GM12878 (cell line): ENCODE data around the gene ERC2. TPM values are rescaled to one million over a fixed set of nuclear protein-coding genes. Genes with fewer than 3 reads are reported as not detected.

Experiments used
- ATAC-seq: fragments of 200-7000 bp; cut with Tn5 transposase; 3 replicates; pipeline ENCODE4 v1.9.1; 2020; ENCODE audit warnings: mild to moderate bottlenecking, moderate library complexity
- BruUV-seq: library from RNA; stranded (reverse); fragments of 400-500 nt; replicated peaks from 2 replicates; lab custom pipeline; 2021; lab: Mats Ljungman, UMichigan
- CTCF ChIA-PET: fragments of 300-600 bp; sonication (Branson Sonifier 250); formaldehyde crosslinking; extraction: SDS; loops from one replicate; lab custom pipeline; 2021; ENCODE audit warnings: inconsistent platforms; lab: Yijun Ruan, JAX
- POLR2A ChIA-PET: fragments of 350-600 bp; formaldehyde crosslinking; extraction: SDS; loops from one replicate; lab custom pipeline; 2021; ENCODE audit warnings: inconsistent platforms; lab: Charles Lee
- RAD21 ChIA-PET: fragments of 300-600 bp; sonication (Branson Sonifier 250); formaldehyde crosslinking; loops from one replicate; lab custom pipeline; 2023; ENCODE audit warnings: antibody characterized with exemption; ENCODE audit not compliant: unreplicated experiment; lab: Charles Lee
- SMC1A ChIA-PET: fragments of 300-600 bp; sonication (Branson Sonifier 250); formaldehyde crosslinking; loops from one replicate; lab custom pipeline; 2023; ENCODE audit not compliant: unreplicated experiment, uncharacterized antibody; lab: Charles Lee
- DNase-seq: peaks from one replicate; pipeline ENCODE4 v3.0.0-alpha.2; 2011; ENCODE audit warnings: low read depth, low spot score
- FAIRE-seq: peaks from 3 replicates; lab custom pipeline; 2011; peaks lifted over from hg19 to GRCh38; lab: Jason Lieb, UNC
- H2AFZ ChIP-seq: 2 replicates; pipeline ENCODE4 v1.6.0; 2011; ENCODE audit warnings: low read depth, low read length, control low read depth; ENCODE audit not compliant: control insufficient read depth
- H3K27ac ChIP-seq: 2 replicates; pipeline ENCODE4 v1.5.1; 2011; ENCODE audit warnings: control low read depth; ENCODE audit not compliant: control insufficient read depth, insufficient read depth
- H3K27me3 ChIP-seq, 2 experiments: replicated peaks in 1 of 2; 2 replicates each; pipeline versions ENCODE4 v1.6.0 to v1.6.1; 2011; ENCODE audit warnings: low read length in 1 of 2; ENCODE audit not compliant: control insufficient read depth in 2 of 2, insufficient read depth in 2 of 2
- H3K36me3 ChIP-seq, 2 experiments: 2 replicates each; pipeline ENCODE4 v1.5.1; 2011; ENCODE audit warnings: low read length in 1 of 2; ENCODE audit not compliant: control insufficient read depth in 2 of 2, insufficient read depth in 2 of 2
- H3K4me1 ChIP-seq: 2 replicates; pipeline ENCODE4 v1.6.1; 2011; ENCODE audit warnings: mild to moderate bottlenecking, low read length, moderate library complexity, mixed read lengths; ENCODE audit not compliant: control insufficient read depth, insufficient read depth
- H3K4me2 ChIP-seq: 2 replicates; pipeline ENCODE4 v1.6.0; 2011; ENCODE audit warnings: control low read depth; ENCODE audit not compliant: control insufficient read depth, insufficient read depth
- H3K4me3 ChIP-seq: fragments of 200-600 bp; sonication (generic); 2 replicates; pipeline ENCODE4 v1.5.1; 2016
- H3K79me2 ChIP-seq: 2 replicates; pipeline ENCODE4 v1.6.0; 2011; ENCODE audit warnings: low read length; ENCODE audit not compliant: control insufficient read depth, insufficient read depth
- H3K9ac ChIP-seq: 2 replicates; pipeline ENCODE4 v1.8.0; 2011; ENCODE audit warnings: low read length, control low read depth, mixed read lengths; ENCODE audit not compliant: control insufficient read depth, insufficient read depth
- H3K9me3 ChIP-seq: replicated peaks from 3 replicates; pipeline ENCODE4 v1.5.1; 2011; ENCODE audit warnings: mild to moderate bottlenecking, low read length; ENCODE audit not compliant: control insufficient read depth, insufficient read depth
- H4K20me1 ChIP-seq: 2 replicates; pipeline ENCODE4 v1.6.0; 2011; ENCODE audit not compliant: control insufficient read depth, insufficient read depth
- CEBPB ChIP-seq, 2 experiments: fragments of 150-350 bp in 1 of 2; IDR thresholded peaks; 2 replicates each; pipeline ENCODE4 v1.6.1; 2012 to 2014; ENCODE audit warnings: low read depth in 2 of 2, low read length in 2 of 2, borderline replicate concordance in 1 of 2, inconsistent platforms in 1 of 2
- FOS ChIP-seq: IDR thresholded peaks from 3 replicates; pipeline ENCODE4 v1.6.1; 2011; ENCODE audit warnings: borderline replicate concordance; ENCODE audit not compliant: insufficient read length; ENCODE audit errors: extremely low read depth
- MTA2 ChIP-seq: fragments of 450-650 bp; IDR thresholded peaks from 2 replicates; pipeline ENCODE4 v1.6.1; 2016; ENCODE audit warnings: low read depth, mild to moderate bottlenecking, moderate library complexity
- POLR2AphosphoS5 ChIP-seq: IDR thresholded peaks from 2 replicates; pipeline ENCODE4 v1.6.1; 2011; ENCODE audit warnings: mild to moderate bottlenecking, low read length, inconsistent platforms
- SMAD1 ChIP-seq: fragments of 450-650 bp; IDR thresholded peaks from 2 replicates; pipeline ENCODE4 v1.6.1; 2018; ENCODE audit warnings: mild to moderate bottlenecking, low read depth; ENCODE audit not compliant: partially characterized antibody
- SMAD5 ChIP-seq: IDR thresholded peaks from 2 replicates; pipeline ENCODE4 v1.6.1; 2016; ENCODE audit warnings: antibody characterized with exemption, low read depth
- SREBF1 ChIP-seq: IDR thresholded peaks from 2 replicates; pipeline ENCODE4 v1.6.1; 2012; ENCODE audit warnings: mild to moderate bottlenecking, low read length
- USF1 ChIP-seq: IDR thresholded peaks from 2 replicates; pipeline ENCODE4 v1.6.1; 2011; ENCODE audit warnings: borderline replicate concordance, low read depth, mild to moderate bottlenecking, moderate library complexity, mixed read lengths, low read length; ENCODE audit not compliant: insufficient read depth; ENCODE audit errors: extremely low read length
- ZNF592 ChIP-seq: fragments of 450-650 bp; IDR thresholded peaks from 2 replicates; pipeline ENCODE4 v1.6.1; 2017; ENCODE audit warnings: mild to moderate bottlenecking, moderate library complexity
- in situ Hi-C: fragments of 300-500 bp; cut with MboI; formaldehyde crosslinking; loops from 9 replicates; pipeline ENCODE4 v1.14.3; 2018; ENCODE audit warnings: mixed read lengths
- intact Hi-C: fragments of 100-400 bp; cut with micrococcal nuclease; formaldehyde crosslinking; loops from one replicate; pipeline ENCODE4 v1.14.2; 2022; ENCODE audit not compliant: unreplicated experiment
- polyA plus RNA-seq, 11 experiments: library from polyadenylated mRNA; depleted of rRNA in 4 of 11; unstranded in 6 of 11; stranded (reverse) in 5 of 11; fragments of >200 nt; fragmentation: Nextera tagmentation in 4 of 11; fragmentation: Illumina TruSeq in 1 of 11; extraction: Ambion mirVana in 4 of 11; extraction: Trizol in 1 of 11; gene quantifications; 1 replicate in 1 of 11; 2 replicates in 10 of 11; pipeline versions ENCODE4 v1.2.1 to v1.2.3, GENCODE V29; 2011 to 2016; ENCODE audit warnings: inconsistent platforms in 2 of 11, missing spikeins in 2 of 11, low read depth in 1 of 11
- total RNA-seq, 4 experiments: library from RNA; depleted of rRNA in 3 of 4; stranded (reverse); fragments of >200 nt in 3 of 4; fragmentation: Illumina TruSeq in 1 of 4; extraction: Trizol in 1 of 4; gene quantifications; 2 replicates each; pipeline versions ENCODE4 v1.2.1 to v1.2.3, GENCODE V29; 2013 to 2021

The ERC2 gene
- total and polyA plus RNA-seq, 10 of the 15 experiments (the other 5 are each of a cell fraction or from before 2014, with no cell fraction given): 0.06 to 1.4 (median 0.12) TPM; not detected in 3

- ATAC-seq: no peak
Measured at GRCh38 chr3:56190130-56190529, 278.1 kb downstream of the ERC2 start.

More at GRCh38 chr3:56190130-56190529, 278.1 kb downstream of the ERC2 start:
- ChIA-PET POLR2A (no interaction called here), SMC1A (no interaction called here), CTCF (no interaction called here), RAD21 (no interaction called here)
- no peak overlapping the region for H3K9ac ChIP-seq
- no peaks in the 10 kb centered on the region for H4K20me1 ChIP-seq
- no peak overlapping the region for H2AFZ ChIP-seq
- H3K9me3 ChIP-seq: no peaks in the 10 kb centered on the region
- intact Hi-C loops: no loop called here
- no TSS peak for BruUV-seq
- no peak overlapping the region for H3K27ac ChIP-seq
- DNase-seq (no peak), FAIRE-seq (no peak)
- no peaks in the 10 kb centered on the region for H3K79me2 ChIP-seq
- no peaks in the 10 kb centered on the region for H3K27me3 ChIP-seq
- H3K4me1 ChIP-seq: no peaks in the 10 kb centered on the region
- H3K4me3 ChIP-seq: no peak overlapping the region
- no peak overlapping the region for H3K4me2 ChIP-seq
- in situ Hi-C loops: no loop called here
- H3K36me3 ChIP-seq: no peaks in the 10 kb centered on the region
- TF ChIP-seq USF1: no peak
- no peak for TF ChIP-seq FOS
- no peak for TF ChIP-seq ZNF592
- TF ChIP-seq SREBF1: no peak
- no peak for TF ChIP-seq SMAD5
- no peak for TF ChIP-seq MTA2
- no peak for TF ChIP-seq CEBPB (IDR thresholded peaks at IDR 0.05; ENCODE audit: borderline replicate concordance in 1 of 2, low read depth in 2 of 2, low read length in 2 of 2)
- TF ChIP-seq POLR2AphosphoS5: no peak
- no peak for TF ChIP-seq SMAD1
